ENCODE results near the gene YJEFN3. TPM values are rescaled to one million over a fixed set of nuclear protein-coding genes. Genes with fewer than 3 reads are reported as not detected.
A peak's percentile ranks its signal among the peaks of the same experiment; 100 is the strongest.

YJEFN3 gene
- total and polyA plus RNA-seq, 10 of the 15 experiments (the other 5 are each of a cell fraction or from before 2014, with no cell fraction given): 0.05 to 6.9 (median 3.5) TPM

- RAD21 ChIA-PET (ENCODE audit: unreplicated experiment): interaction anchor here (3.1 kb wide), 1 partner anchor 20 kb away, joined by 18 read pairs; no protein-coding TSS in a partner anchor
- no peak for FAIRE-seq
- peak; percentile 75 for ATAC-seq
Observed at GRCh38 chr19:19552798-19553197, 24.1 kb downstream of the YJEFN3 start.

More at GRCh38 chr19:19552798-19553197, 24.1 kb downstream of the YJEFN3 start:
- H4K20me1 ChIP-seq (ENCODE audit: control insufficient read depth, insufficient read depth): no peaks in the 10 kb centered on the region
- H3K4me3 ChIP-seq: no peak overlapping the region
- no peaks in the 10 kb centered on the region for H3K4me1 ChIP-seq (ENCODE audit: control insufficient read depth, insufficient read depth, low read length)
- BruUV-seq (replicated peaks): no TSS peak
- H3K4me2 ChIP-seq (ENCODE audit: control insufficient read depth, insufficient read depth): no peak overlapping the region
- SMC1A ChIA-PET (ENCODE audit: uncharacterized antibody, unreplicated experiment): no interaction called here
- CTCF ChIA-PET: interaction anchor here (0.9 to 7.2 kb wide), 8 partner anchors 16 to 109 kb away, joined by 3 to 50 read pairs (median 5); no protein-coding TSS in a partner anchor
- in situ Hi-C loops (cut with MboI) (no loop called here), intact Hi-C loops (cut with micrococcal nuclease; ENCODE audit: unreplicated experiment) (no loop called here)
- no peaks in the 10 kb centered on the region for H3K79me2 ChIP-seq (ENCODE audit: control insufficient read depth, insufficient read depth, low read length)
- no peaks in the 10 kb centered on the region for H3K9me3 ChIP-seq (replicated peaks; ENCODE audit: control insufficient read depth, insufficient read depth, low read length)
- H3K27ac ChIP-seq (ENCODE audit: control insufficient read depth, insufficient read depth): no peak overlapping the region
- no peak for TF ChIP-seq CUX1 (IDR thresholded peaks at IDR 0.05; ENCODE audit: insufficient replicate concordance, low read depth, low read length)
- TF ChIP-seq ASH2L (IDR thresholded peaks at IDR 0.05; ENCODE audit: borderline replicate concordance, low read depth): no peak
- TF ChIP-seq CTCF (IDR thresholded peaks at IDR 0.05 in 2 of 3, conservative IDR thresholded peaks at IDR 0.05 in 1 of 3; ENCODE audit: control insufficient read depth in 2 of 3, extremely low read depth in 1 of 3, insufficient read depth in 1 of 3, low read depth in 3 of 3, low read length in 3 of 3): peak; percentile 49 to 83 (median 56)
- peak; percentile 31; the same call in 1 of the 2 replicates for TF ChIP-seq RAD21 (IDR thresholded peaks at IDR 0.05; ENCODE audit: insufficient read depth, low read depth, low read length)
- peak; percentile 14; the same call in 1 of the 2 replicates for TF ChIP-seq SMC3 (IDR thresholded peaks at IDR 0.05; ENCODE audit: borderline replicate concordance, low read length)
- TF ChIP-seq HDGF (IDR thresholded peaks at IDR 0.05): no peak
- no peak for TF ChIP-seq SPI1 (IDR thresholded peaks at IDR 0.05; ENCODE audit: borderline replicate concordance, insufficient read depth, low read depth, low read length)
- TF ChIP-seq TCF3 (IDR thresholded peaks at IDR 0.05; ENCODE audit: borderline replicate concordance, insufficient read depth, low read depth, low read length): no peak
- no peak overlapping the region for H3K9ac ChIP-seq (ENCODE audit: control insufficient read depth, insufficient read depth, low read length)
- POLR2A ChIA-PET: interaction anchor here (1.1 kb wide), 1 partner anchor 9 kb away, joined by 3 read pairs; no protein-coding TSS in a partner anchor
- DNase-seq (ENCODE audit: low read depth, low spot score): no peak
- H3K27me3 ChIP-seq (replicated peaks in 1 of 2; ENCODE audit: control insufficient read depth in 2 of 2, insufficient read depth in 2 of 2, low read length in 1 of 2): no peaks in the 10 kb centered on the region
- WGBS (ENCODE audit: insufficient coverage, insufficient replicate concordance, low lambda C conversion rate, missing lambda C conversion rate): 21% methylated on average over 6 of the region's 6 CpGs
- no peaks in the 10 kb centered on the region for H3K36me3 ChIP-seq (ENCODE audit: control insufficient read depth in 2 of 2, insufficient read depth in 2 of 2, low read length in 1 of 2)
- H2AFZ ChIP-seq (ENCODE audit: control insufficient read depth, low read depth, low read length): no peak overlapping the region

Measured in GM12878 (cell line).